B cell (primary cell): Measurements from ENCODE around the gene FAHD1. TPM values are rescaled to one million over a fixed set of nuclear protein-coding genes. Genes with fewer than 3 reads are reported as not detected.

Experiments
- ATAC-seq: fragments of 200-7000 bp; cut with Tn5 transposase; one replicate; pipeline ENCODE4 v1.10.0; 2021; ENCODE audit warnings: low read depth, mild to moderate bottlenecking, moderate number of reproducible peaks, moderate library complexity
- CTCF ChIA-PET: fragments of 350-600 bp; sonication (Branson Sonifier 250); formaldehyde crosslinking; loops from one replicate; lab custom pipeline; 2021; ENCODE audit warnings: antibody characterized with exemption, inconsistent platforms; lab: Charles Lee
- POLR2A ChIA-PET: fragments of 350-600 bp; sonication (Branson Sonifier 250); formaldehyde crosslinking; loops from one replicate; lab custom pipeline; 2021; ENCODE audit warnings: antibody characterized with exemption; lab: Charles Lee
- DNase-seq: peaks from one replicate; pipeline ENCODE4 v3.0.0; 2013
- H2AFZ ChIP-seq: 2 replicates; pipeline ENCODE4 v1.6.1; 2012; ENCODE audit warnings: mild to moderate bottlenecking, low read depth, low read length; ENCODE audit not compliant: insufficient read depth, poor library complexity, severe bottlenecking
- H3K27ac ChIP-seq, 2 donors: 1 replicate in 1 of 2; 2 replicates in 1 of 2; pipeline ENCODE4 v1.5.1; 2012 to 2013; ENCODE audit warnings: low read length in 2 of 2, mild to moderate bottlenecking in 2 of 2, moderate library complexity in 1 of 2
- H3K27me3 ChIP-seq, 4 experiments: fragments of 200-600 bp in 1 of 4; sonication (generic) in 1 of 4; replicated peaks in 1 of 4; 1 replicate in 2 of 4; 2 replicates in 2 of 4; pipeline versions ENCODE4 v1.6.1 to v1.7.0; 2013 to 2016; ENCODE audit warnings: low read length in 3 of 4, mild to moderate bottlenecking in 2 of 4, mixed read lengths in 1 of 4, moderate library complexity in 1 of 4; ENCODE audit not compliant: insufficient read depth in 4 of 4, control insufficient read depth in 3 of 4; ENCODE audit errors: control extremely low read depth in 1 of 4
- H3K36me3 ChIP-seq, 2 experiments: replicated peaks in 1 of 2; 1 replicate in 1 of 2; 2 replicates in 1 of 2; pipeline versions ENCODE4 v1.6.1 to v1.7.1; 2013; ENCODE audit warnings: low read length in 1 of 2; ENCODE audit not compliant: insufficient read depth in 2 of 2, control insufficient read depth in 1 of 2; ENCODE audit errors: control extremely low read depth in 1 of 2, extremely low read depth in 1 of 2
- H3K4me1 ChIP-seq, 2 donors: fragments of 200-600 bp in 1 of 2; sonication (generic) in 1 of 2; 1 replicate in 1 of 2; 2 replicates in 1 of 2; pipeline versions ENCODE4 v1.5.1 to v1.6.1; 2013 to 2017; ENCODE audit warnings: low read length in 2 of 2; ENCODE audit not compliant: control insufficient read depth in 2 of 2, insufficient read depth in 2 of 2
- H3K4me2 ChIP-seq: replicated peaks from 2 replicates; pipeline ENCODE3; 2012; ENCODE audit warnings: mild to moderate bottlenecking, low read depth, low read length; ENCODE audit not compliant: poor library complexity, severe bottlenecking
- H3K4me3 ChIP-seq, 5 experiments: fragments of 200-600 bp in 1 of 5; sonication (generic) in 1 of 5; 1 replicate in 3 of 5; 2 replicates in 2 of 5; pipeline versions ENCODE4 v1.5.1 to v1.7.0; 2011 to 2016; ENCODE audit warnings: low read length in 4 of 5, mild to moderate bottlenecking in 4 of 5, low read depth in 2 of 5, control low read depth in 1 of 5, moderate library complexity in 1 of 5; ENCODE audit not compliant: insufficient read depth in 1 of 5; ENCODE audit errors: control extremely low read depth in 1 of 5, extremely low read depth in 1 of 5
- H3K79me2 ChIP-seq: fragments of 200-600 bp; sonication (generic); one replicate; pipeline ENCODE4 v1.6.0; 2016; ENCODE audit warnings: low read length; ENCODE audit not compliant: control insufficient read depth, insufficient read depth
- H3K9ac ChIP-seq: fragments of 200-600 bp; sonication (generic); 2 replicates; pipeline ENCODE4 v1.6.1; 2017; ENCODE audit warnings: mild to moderate bottlenecking, low read length, moderate library complexity
- H3K9me3 ChIP-seq, 3 donors: one replicate each; pipeline versions ENCODE4 v1.6.1 to v1.7.1; 2013; ENCODE audit warnings: low read length in 2 of 3; ENCODE audit not compliant: control insufficient read depth in 2 of 3, insufficient read depth in 1 of 3; ENCODE audit errors: control extremely low read depth in 1 of 3
- H4K20me1 ChIP-seq: 2 replicates; pipeline ENCODE4 v1.6.0; 2012; ENCODE audit warnings: mild to moderate bottlenecking, low read length; ENCODE audit not compliant: insufficient read depth, control insufficient read depth, poor library complexity, severe bottlenecking
- H3K27ac Mint-ChIP-seq: one replicate; pipeline ENCODE4 v1.8.0; 2021; ENCODE audit warnings: mixed read lengths
- H3K27me3 Mint-ChIP-seq: one replicate; pipeline ENCODE4 v1.8.0; 2021; ENCODE audit warnings: mixed read lengths
- H3K4me1 Mint-ChIP-seq: one replicate; pipeline ENCODE4 v1.8.0; 2021; ENCODE audit warnings: mixed read lengths
- H3K4me3 Mint-ChIP-seq: one replicate; pipeline ENCODE4 v1.8.0; 2021; ENCODE audit warnings: mixed read lengths
- H3K9me3 Mint-ChIP-seq: one replicate; pipeline ENCODE4 v1.8.0; 2022; ENCODE audit warnings: mixed read lengths; ENCODE audit not compliant: insufficient read depth
- EZH2 ChIP-seq: IDR thresholded peaks from 2 replicates; pipeline ENCODE4 v1.6.1; 2012; ENCODE audit warnings: borderline replicate concordance, low read depth, mild to moderate bottlenecking, moderate library complexity, low read length; ENCODE audit not compliant: insufficient read depth, poor library complexity, severe bottlenecking
- WGBS: methylation state at CpG from one replicate; pipeline ENCODE4 v1.1.5; 2013; ENCODE audit warnings: missing lambda C conversion rate; ENCODE audit not compliant: insufficient coverage; 5-methylcytosine and 5-hydroxymethylcytosine counted together
- intact Hi-C: fragments of 100-400 bp; cut with micrococcal nuclease; formaldehyde crosslinking; loops from one replicate; pipeline ENCODE4 v1.10.0; 2022
- polyA plus RNA-seq: library from polyadenylated mRNA; depleted of rRNA; stranded (reverse); fragments of >200 nt; gene quantifications from 2 replicates; pipeline ENCODE4 v1.2.3, GENCODE V29; 2012
- total RNA-seq, 2 donors: library from RNA; stranded (reverse); fragments of 120-200 nt in 1 of 2; gene quantifications; 1 replicate in 1 of 2; 2 replicates in 1 of 2; pipeline versions ENCODE4 v1.2.3 to v1.2.4, GENCODE V29; 2013 to 2022
- TF ChIP-seq, protein P1 (sequence below): fragments of 200-600 bp; IDR thresholded peaks from one replicate; pipeline ENCODE4 v1.8.0; 2022; ENCODE audit warnings: antibody characterized with exemption, mild to moderate bottlenecking

The FAHD1 gene
- total and polyA plus RNA-seq, 2 donors (not counting 1 experiment from before 2014, with no cell fraction given) = 11.0 to 14.5 TPM

DNA sequence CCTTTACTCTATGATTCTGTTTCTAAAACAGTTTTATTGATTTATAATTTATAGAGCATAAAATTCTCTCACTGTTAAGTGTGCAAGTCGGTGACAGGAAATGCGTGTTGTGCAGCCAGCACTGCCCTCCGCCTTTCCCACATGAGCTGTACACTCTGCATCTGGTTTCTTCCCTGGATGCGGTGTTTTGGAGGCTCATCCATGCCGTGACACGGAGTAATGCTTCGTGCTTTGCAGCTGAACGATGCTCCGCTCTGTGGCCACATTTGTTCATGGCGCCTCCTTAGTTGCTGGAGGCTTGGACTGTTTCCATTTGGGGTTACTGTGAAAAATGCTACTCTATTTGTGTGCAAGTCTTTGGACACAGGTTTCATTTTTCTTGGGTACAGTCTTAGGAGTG lies 26.3 kb upstream of the FAHD1 start:
- CTCF ChIA-PET = no interaction called here
- POLR2A ChIA-PET = no interaction called here

DNA sequence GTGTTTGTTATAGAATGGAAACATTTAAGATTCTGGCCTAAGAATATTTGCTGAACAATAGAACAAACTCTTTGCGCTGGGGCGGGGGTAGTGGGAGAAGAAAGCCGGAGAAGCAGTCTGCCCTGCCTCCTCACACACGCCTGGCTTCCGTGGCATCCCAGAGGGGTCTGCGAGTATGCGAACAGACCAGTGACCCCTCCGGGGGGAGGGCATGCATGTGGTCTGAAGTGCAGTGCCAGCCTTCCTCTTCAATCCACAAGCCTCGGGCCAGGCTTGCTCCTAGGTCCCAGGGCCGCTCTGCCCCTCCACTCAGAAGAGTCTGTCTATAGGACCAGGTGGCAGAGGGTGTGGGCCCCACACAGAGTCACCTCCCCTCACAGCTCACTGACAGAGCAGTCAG lies 19.4 kb upstream of the FAHD1 start:
- no peaks in the 10 kb centered on the region for H3K79me2 ChIP-seq
- DNase-seq (no peak), ATAC-seq (no peak)
- POLR2A ChIA-PET = no interaction called here
- H3K27me3 ChIP-seq = no peaks in the 10 kb centered on the region
- H3K9ac ChIP-seq = no peak overlapping the region
- TF ChIP-seq, protein P1, sequence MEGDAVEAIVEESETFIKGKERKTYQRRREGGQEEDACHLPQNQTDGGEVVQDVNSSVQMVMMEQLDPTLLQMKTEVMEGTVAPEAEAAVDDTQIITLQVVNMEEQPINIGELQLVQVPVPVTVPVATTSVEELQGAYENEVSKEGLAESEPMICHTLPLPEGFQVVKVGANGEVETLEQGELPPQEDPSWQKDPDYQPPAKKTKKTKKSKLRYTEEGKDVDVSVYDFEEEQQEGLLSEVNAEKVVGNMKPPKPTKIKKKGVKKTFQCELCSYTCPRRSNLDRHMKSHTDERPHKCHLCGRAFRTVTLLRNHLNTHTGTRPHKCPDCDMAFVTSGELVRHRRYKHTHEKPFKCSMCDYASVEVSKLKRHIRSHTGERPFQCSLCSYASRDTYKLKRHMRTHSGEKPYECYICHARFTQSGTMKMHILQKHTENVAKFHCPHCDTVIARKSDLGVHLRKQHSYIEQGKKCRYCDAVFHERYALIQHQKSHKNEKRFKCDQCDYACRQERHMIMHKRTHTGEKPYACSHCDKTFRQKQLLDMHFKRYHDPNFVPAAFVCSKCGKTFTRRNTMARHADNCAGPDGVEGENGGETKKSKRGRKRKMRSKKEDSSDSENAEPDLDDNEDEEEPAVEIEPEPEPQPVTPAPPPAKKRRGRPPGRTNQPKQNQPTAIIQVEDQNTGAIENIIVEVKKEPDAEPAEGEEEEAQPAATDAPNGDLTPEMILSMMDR = no peak
- TF ChIP-seq EZH2 = no peak
- H3K27ac Mint-ChIP-seq = no peak overlapping the region
- H3K4me2 ChIP-seq = no peak overlapping the region
- no peak overlapping the region for H3K27ac ChIP-seq
- no peaks in the 10 kb centered on the region for H3K9me3 Mint-ChIP-seq
- CTCF ChIA-PET = no interaction called here
- H3K9me3 ChIP-seq = peaks cover 0 to 12% (median 0%) of the 10 kb centered on the region in 3 donors
- peaks cover 1 to 22% of the 10 kb centered on the region in 2 experiments for H3K36me3 ChIP-seq
- no peaks in the 10 kb centered on the region for H3K4me1 ChIP-seq
- H3K4me1 Mint-ChIP-seq = no peaks in the 10 kb centered on the region
- WGBS = 93% methylated on average over 10 of the region's 10 CpGs
- H2AFZ ChIP-seq = no peak overlapping the region
- H4K20me1 ChIP-seq = peaks cover 9% of the 10 kb centered on the region
- H3K4me3 ChIP-seq = no peak overlapping the region
- no peak overlapping the region for H3K4me3 Mint-ChIP-seq
- H3K27me3 Mint-ChIP-seq = no peaks in the 10 kb centered on the region
- intact Hi-C loops = no loop called here

More for the DNA sequence above, 26.3 kb upstream of the FAHD1 start:
- WGBS = 93% methylated on average over 10 of the region's 10 CpGs
- H3K4me3 Mint-ChIP-seq = no peak overlapping the region
- Histone ChIP-seq H3K27ac (no peak overlapping the region), H3K4me3 (no peak overlapping the region), H3K4me2 (no peak overlapping the region), H3K27me3 (no peaks in the 10 kb centered on the region), H3K9ac (no peak overlapping the region), H4K20me1 (no peaks in the 10 kb centered on the region), H3K79me2 (no peaks in the 10 kb centered on the region), H2AFZ (no peak overlapping the region), H3K4me1 (no peaks in the 10 kb centered on the region), H3K9me3 (peaks cover 0 to 35% (median 10%) of the 10 kb centered on the region in 3 donors), H3K36me3 (no peaks in the 10 kb centered on the region)
- intact Hi-C loops = no loop called here
- ATAC-seq (no peak), DNase-seq (no peak)
- no peak for TF ChIP-seq EZH2
- TF ChIP-seq, protein P1 = no peak
- H3K27ac Mint-ChIP-seq = no peak overlapping the region
- no peaks in the 10 kb centered on the region for H3K27me3 Mint-ChIP-seq
- peaks cover 6% of the 10 kb centered on the region for H3K9me3 Mint-ChIP-seq
- H3K4me1 Mint-ChIP-seq = no peaks in the 10 kb centered on the region
